ENCODE measurements around the gene R3HDM2. TPM values are rescaled to one million over a fixed set of nuclear protein-coding genes. Genes with fewer than 3 reads are reported as not detected.
"Not testable (repeated sequence)": the region's sequence is repeated elsewhere in the genome, so short reads cannot be mapped to it uniquely, and the experiment has no call there.

The R3HDM2 gene
- total RNA-seq, 1 donor from 2014 or later, result 3.9 TPM

GRCh38 chr12:57380300-57380699, 50.5 kb downstream of the R3HDM2 start:
- no peak for DNase-seq (ENCODE audit: low spot score)

GRCh38 chr12:57377103-57377840, 53.6 kb downstream of the R3HDM2 start:
- no peak for DNase-seq (ENCODE audit: low spot score)

GRCh38 chr12:57372233-57372632, 58.6 kb downstream of the R3HDM2 start:
- DNase-seq (ENCODE audit: low spot score), result peak; percentile 25

GRCh38 chr12:57370696-57371095, 60.1 kb downstream of the R3HDM2 start:
- DNase-seq (ENCODE audit: low spot score), result peak; percentile 39

- no peak for DNase-seq (ENCODE audit: low spot score)
Measured at GRCh38 chr12:57370072-57370471, 60.8 kb downstream of the R3HDM2 start.

GRCh38 chr12:57369202-57369601, 61.6 kb downstream of the R3HDM2 start:
- no peak for DNase-seq (ENCODE audit: low spot score)

- DNase-seq (ENCODE audit: low spot score), result peak; percentile 25
Measured at GRCh38 chr12:57368349-57369095, 62.3 kb downstream of the R3HDM2 start.

- DNase-seq (ENCODE audit: low spot score), result no peak
Measured at GRCh38 chr12:57367121-57367520, 63.7 kb downstream of the R3HDM2 start.

- DNase-seq (ENCODE audit: low spot score), result no peak
Measured at GRCh38 chr12:57366315-57366714, 64.5 kb downstream of the R3HDM2 start.

- not testable (repeated sequence) for DNase-seq (ENCODE audit: low spot score)
Measured at GRCh38 chr12:57364156-57364555, 66.7 kb downstream of the R3HDM2 start.

- no peak for DNase-seq (ENCODE audit: low spot score)
Measured at GRCh38 chr12:57360468-57360867, 70.4 kb downstream of the R3HDM2 start.

GRCh38 chr12:57358646-57359045, 72.2 kb downstream of the R3HDM2 start:
- no peak for DNase-seq (ENCODE audit: low spot score)

GRCh38 chr12:57355734-57356133, 75.1 kb downstream of the R3HDM2 start:
- no peak for DNase-seq (ENCODE audit: low spot score)

- DNase-seq (ENCODE audit: low spot score), result no peak
Measured at GRCh38 chr12:57352166-57352565, 78.7 kb downstream of the R3HDM2 start.

GRCh38 chr12:57347284-57347683, 83.6 kb downstream of the R3HDM2 start:
- DNase-seq (ENCODE audit: low spot score), result no peak

GRCh38 chr12:57343703-57344378, 87.0 kb downstream of the R3HDM2 start:
- DNase-seq (ENCODE audit: low spot score), result no peak

GRCh38 chr12:57342207-57342691, 88.6 kb downstream of the R3HDM2 start:
- peak; percentile 66 for DNase-seq (ENCODE audit: low spot score)

- no peak for DNase-seq (ENCODE audit: low spot score)
Measured at GRCh38 chr12:57341275-57341990, 89.4 kb downstream of the R3HDM2 start.

GRCh38 chr12:57340104-57340503, 90.7 kb downstream of the R3HDM2 start:
- DNase-seq (ENCODE audit: low spot score), result peak; percentile 63

GRCh38 chr12:57336299-57336698, 94.5 kb downstream of the R3HDM2 start:
- DNase-seq (ENCODE audit: low spot score), result not testable (repeated sequence)

- no peak for DNase-seq (ENCODE audit: low spot score)
Measured at GRCh38 chr12:57334219-57334618, 96.6 kb downstream of the R3HDM2 start.

All from umbilical cord (tissue), 2 donors.